HCT116 (cell line): ENCODE results near the gene CNBD2. TPM values are rescaled to one million over a fixed set of nuclear protein-coding genes. Genes with fewer than 3 reads are reported as not detected.

Experiments
- ATAC-seq: fragments of 200-7000 bp; cut with Tn5 transposase; 2 replicates; pipeline ENCODE4 v1.9.1; 2020; ENCODE audit warnings: mild to moderate bottlenecking, moderate library complexity
- BruUV-seq: library from RNA; stranded (reverse); fragments of 400-500 nt; replicated peaks from 2 replicates; lab custom pipeline; 2021; lab: Mats Ljungman, UMichigan
- CTCF ChIA-PET: fragments of 300-600 bp; sonication (Branson Sonifier 250); formaldehyde crosslinking; loops from one replicate; lab custom pipeline; 2021; ENCODE audit warnings: antibody characterized with exemption; lab: Charles Lee
- POLR2A ChIA-PET: fragments of 300-600, 350-600 bp; sonication (Branson Sonifier 250); formaldehyde crosslinking; loops from one replicate; lab custom pipeline; 2021; ENCODE audit warnings: antibody characterized with exemption; lab: Charles Lee
- RAD21 ChIA-PET, 2 experiments: fragments of 300-600 bp; sonication (Branson Sonifier 250); formaldehyde crosslinking; loops; one replicate each; lab custom pipeline; 2023; ENCODE audit warnings: low total read pairs in 2 of 2; ENCODE audit not compliant: uncharacterized antibody in 2 of 2, unreplicated experiment in 2 of 2, low non-redundant PET in 1 of 2; lab: Charles Lee
- DNase-seq: peaks from one replicate; pipeline ENCODE4 v3.0.0-alpha.2; 2010; ENCODE audit warnings: low read depth, low spot score
- H2AFZ ChIP-seq: fragments of 200-600 bp; shearing (Covaris generic), sonication (generic); 2 replicates; pipeline ENCODE4 v1.6.1; 2017; ENCODE audit warnings: low read depth, mixed run types, mixed read lengths, antibody characterized with exemption, low read length; ENCODE audit not compliant: poor library complexity, severe bottlenecking
- H3K27ac ChIP-seq: 2 replicates; pipeline ENCODE4 v1.5.1; 2012; ENCODE audit warnings: low read depth, low read length
- H3K27me3 ChIP-seq: fragments of 200-600 bp; sonication (generic); 2 replicates; pipeline ENCODE4 v1.6.1; 2016; ENCODE audit warnings: mixed run types, low read length, mixed read lengths; ENCODE audit not compliant: insufficient read depth
- H3K36me3 ChIP-seq, 2 experiments: fragments of 200-500 bp in 1 of 2; fragments of 200-600 bp in 1 of 2; sonication (Bioruptor generic) in 1 of 2; sonication (generic) in 1 of 2; 2 replicates each; pipeline versions ENCODE4 v1.5.1 to v1.6.1; 2014 to 2016; ENCODE audit warnings: low read length in 2 of 2, inconsistent platforms in 1 of 2, mixed read lengths in 1 of 2, mixed run types in 1 of 2; ENCODE audit not compliant: insufficient read depth in 2 of 2, control insufficient read depth in 1 of 2
- H3K4me1 ChIP-seq, 2 experiments: fragments of 200-600 bp in 1 of 2; sonication (generic) in 1 of 2; 2 replicates each; pipeline versions ENCODE4 v1.5.1 to v1.6.1; 2012 to 2017; ENCODE audit warnings: low read length in 2 of 2, inconsistent platforms in 1 of 2, mild to moderate bottlenecking in 1 of 2, mixed read lengths in 1 of 2, mixed run types in 1 of 2, moderate library complexity in 1 of 2; ENCODE audit not compliant: insufficient read depth in 2 of 2, control insufficient read depth in 1 of 2
- H3K4me2 ChIP-seq: fragments of 200-600 bp; sonication (generic); 2 replicates; pipeline ENCODE4 v1.6.1; 2017; ENCODE audit warnings: mixed run types, low read length, mixed read lengths
- H3K4me3 ChIP-seq, 2 experiments: fragments of 200-600 bp in 1 of 2; sonication (generic) in 1 of 2; replicated peaks in 1 of 2; 2 replicates each; pipeline ENCODE4 v1.5.1; 2011 to 2016; ENCODE audit warnings: low read length in 2 of 2, control low read depth in 1 of 2, low read depth in 1 of 2, mild to moderate bottlenecking in 1 of 2, mixed read lengths in 1 of 2, mixed run types in 1 of 2
- H3K79me2 ChIP-seq: fragments of 200-600 bp; sonication (generic); 2 replicates; pipeline ENCODE4 v1.6.1; 2017; ENCODE audit warnings: mild to moderate bottlenecking, mixed run types, low read length, moderate library complexity, mixed read lengths; ENCODE audit not compliant: insufficient read depth
- H3K9ac ChIP-seq: fragments of 200-600 bp; sonication (generic); 2 replicates; pipeline ENCODE4 v1.6.1; 2016; ENCODE audit warnings: low read length, mixed read lengths
- H3K9me2 ChIP-seq: fragments of 200-600 bp; sonication (generic), shearing (Covaris generic); 2 replicates; pipeline ENCODE4 v1.6.1; 2017; ENCODE audit warnings: mixed run types, mild to moderate bottlenecking, moderate library complexity; ENCODE audit not compliant: insufficient read depth
- H3K9me3 ChIP-seq, 2 experiments: fragments of 200-500 bp in 1 of 2; fragments of 200-600 bp in 1 of 2; sonication (Bioruptor generic) in 1 of 2; sonication (generic) in 1 of 2; 2 replicates each; pipeline ENCODE4 v1.6.1; 2014 to 2017; ENCODE audit warnings: low read length in 2 of 2, mixed read lengths in 2 of 2, inconsistent platforms in 1 of 2, low read depth in 1 of 2, mild to moderate bottlenecking in 1 of 2, mixed run types in 1 of 2, moderate library complexity in 1 of 2; ENCODE audit not compliant: control insufficient read depth in 1 of 2, insufficient read depth in 1 of 2
- H4K20me1 ChIP-seq: fragments of 200-600 bp; sonication (generic), shearing (Covaris generic); 2 replicates; pipeline ENCODE4 v1.6.1; 2017; ENCODE audit warnings: mixed run types, mild to moderate bottlenecking, moderate library complexity; ENCODE audit not compliant: insufficient read depth
- EGR1 ChIP-seq: IDR thresholded peaks from 2 replicates; pipeline ENCODE4 v1.6.1; 2012; ENCODE audit warnings: low read depth
- ELF1 ChIP-seq: IDR thresholded peaks from 2 replicates; pipeline ENCODE4 v1.6.1; 2012; ENCODE audit warnings: low read depth, borderline replicate concordance
- EZH2phosphoT487 ChIP-seq: fragments of 200-600 bp; IDR thresholded peaks from 2 replicates; pipeline ENCODE4 v1.6.1; 2018; ENCODE audit warnings: antibody characterized with exemption, borderline replicate concordance
- POLR2A ChIP-seq: IDR thresholded peaks from 2 replicates; pipeline ENCODE4 v1.7.0; 2011; ENCODE audit warnings: borderline replicate concordance; ENCODE audit not compliant: insufficient read depth, insufficient read length; ENCODE audit errors: extremely low read depth
- SIN3A ChIP-seq: IDR thresholded peaks from 2 replicates; pipeline ENCODE4 v1.6.1; 2012; ENCODE audit warnings: low read depth
- SP1 ChIP-seq: IDR thresholded peaks from 2 replicates; pipeline ENCODE4 v1.6.1; 2012; ENCODE audit warnings: low read depth
- SRF ChIP-seq: IDR thresholded peaks from 2 replicates; pipeline ENCODE4 v1.6.1; 2012; ENCODE audit warnings: low read depth
- YY1 ChIP-seq: IDR thresholded peaks from 2 replicates; pipeline ENCODE4 v1.6.1; 2011; ENCODE audit warnings: low read length, low read depth, moderate library complexity, mild to moderate bottlenecking; ENCODE audit not compliant: insufficient replicate concordance; ENCODE audit errors: extremely low read depth
- ZFX ChIP-seq: fragments of 450-650 bp; IDR thresholded peaks from 2 replicates; pipeline ENCODE4 v1.6.1; 2017
- intact Hi-C: fragments of 100-400 bp; cut with micrococcal nuclease; formaldehyde crosslinking; loops from 2 replicates; pipeline ENCODE4 v1.10.0; 2022
- total RNA-seq: library from RNA; stranded (reverse); gene quantifications from one replicate; pipeline ENCODE4 v1.2.1, GENCODE V29; 2021; ENCODE audit not compliant: unreplicated experiment
- TF ChIP-seq, protein P1 (sequence below): IDR thresholded peaks from 2 replicates; pipeline ENCODE4 v1.6.1; 2012

The CNBD2 gene
- total RNA-seq, 1 experiment from 2014 or later, result 3.1 TPM

DNA sequence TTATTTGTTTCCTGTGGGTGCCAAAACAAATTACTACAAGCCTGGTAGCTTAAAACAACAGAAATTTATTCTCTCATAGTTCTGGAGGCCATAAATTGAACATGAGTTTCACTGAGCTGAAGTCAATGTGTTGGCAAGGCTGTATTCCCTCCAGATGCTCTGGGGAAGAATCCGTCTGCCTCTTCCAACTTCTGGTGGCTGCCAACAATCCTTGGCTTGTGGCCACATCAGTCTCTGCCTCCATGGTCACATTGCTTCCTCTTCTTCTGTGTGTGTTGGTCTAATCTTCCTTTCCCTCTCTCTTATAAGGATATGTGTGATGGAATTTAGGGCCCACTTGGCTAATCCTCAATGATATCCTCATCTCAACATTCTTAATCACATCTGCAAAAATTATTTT, 93.4 kb downstream of the CNBD2 start (continued):
- TF ChIP-seq, protein P1, sequence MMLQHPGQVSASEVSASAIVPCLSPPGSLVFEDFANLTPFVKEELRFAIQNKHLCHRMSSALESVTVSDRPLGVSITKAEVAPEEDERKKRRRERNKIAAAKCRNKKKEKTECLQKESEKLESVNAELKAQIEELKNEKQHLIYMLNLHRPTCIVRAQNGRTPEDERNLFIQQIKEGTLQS, result no peak
- TF ChIP-seq EGR1, result no peak
- no peak for TF ChIP-seq POLR2A
- TF ChIP-seq ZFX, result no peak
- no peak for TF ChIP-seq SIN3A
- TF ChIP-seq ELF1, result no peak
- TF ChIP-seq SRF, result no peak
- TF ChIP-seq YY1, result no peak
- TF ChIP-seq SP1, result no peak

DNA sequence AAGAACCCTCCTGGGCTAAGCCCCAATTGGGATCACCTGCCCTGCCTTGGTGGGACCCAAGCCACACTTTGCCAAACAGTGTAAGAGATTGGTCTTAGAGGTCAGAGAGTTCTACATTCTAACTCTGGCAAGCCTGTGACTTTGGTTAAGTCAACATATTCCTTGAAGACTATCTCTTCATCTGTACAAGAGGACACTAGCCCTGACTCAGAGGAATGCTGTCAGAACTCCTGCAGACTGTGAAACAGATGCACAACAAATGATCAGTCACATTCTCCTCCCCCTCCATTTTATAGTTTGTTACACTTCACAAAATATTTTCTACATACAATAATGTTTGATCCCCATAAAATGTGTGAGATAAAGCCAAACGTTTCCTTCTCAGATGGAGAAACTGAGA, 94.4 kb downstream of the CNBD2 start:
- no peak overlapping the region for H3K4me2 ChIP-seq
- H3K4me1 ChIP-seq, result peaks cover 10 to 25% of the 10 kb centered on the region in 2 experiments; a peak in 3 of 4 replicates
- H3K9ac ChIP-seq, result no peak overlapping the region
- ChIA-PET CTCF (no interaction called here), RAD21 (no interaction called here), POLR2A (interaction anchor here (1.0 kb wide), 1 partner anchor 9 kb away, joined by 3 read pairs; no protein-coding TSS in a partner anchor)
- no peak overlapping the region for H3K4me3 ChIP-seq
- H3K9me3 ChIP-seq, result no peaks in the 10 kb centered on the region
- TF ChIP-seq EZH2phosphoT487, result no peak
- no peak for TF ChIP-seq YY1
- TF ChIP-seq EGR1, result no peak
- TF ChIP-seq ELF1, result no peak
- intact Hi-C loops, result no loop called here
- H3K36me3 ChIP-seq, result no peaks in the 10 kb centered on the region
- no peaks in the 10 kb centered on the region for H3K27me3 ChIP-seq
- H3K9me2 ChIP-seq, result no peaks in the 10 kb centered on the region
- BruUV-seq, result no TSS peak
- no peak for DNase-seq
- no peaks in the 10 kb centered on the region for H4K20me1 ChIP-seq
- no peak overlapping the region for H2AFZ ChIP-seq
- no peak overlapping the region for H3K27ac ChIP-seq
- ATAC-seq, result no peak
- no peaks in the 10 kb centered on the region for H3K79me2 ChIP-seq
